Measurements from ENCODE around the gene NHS. TPM values are rescaled to one million over a fixed set of nuclear protein-coding genes. Genes with fewer than 3 reads are reported as not detected.

Gene NHS
- total and polyA plus RNA-seq, 2 of the 13 experiments (the other 11 are each of a cell fraction or from before 2014, with no cell fraction given) = 0.02 TPM; not detected in 1

DNA sequence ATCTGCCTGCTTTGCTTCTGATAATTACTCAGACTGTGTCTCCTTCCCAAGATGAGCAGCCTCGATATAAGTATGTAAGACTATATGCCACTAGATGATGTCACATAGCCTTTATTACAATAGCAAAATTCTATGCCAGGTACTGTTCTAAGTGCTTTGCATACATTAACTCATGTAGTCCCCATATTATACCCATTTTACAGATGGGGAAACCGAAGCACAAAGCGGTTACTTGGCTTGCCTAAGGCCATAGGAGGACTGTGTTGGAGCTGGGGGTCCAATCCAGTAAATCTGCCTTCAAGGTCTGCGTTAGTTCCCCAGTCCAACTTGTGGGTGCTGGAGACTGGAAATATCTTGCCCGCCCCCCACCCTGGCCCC is 361.5 kb downstream of the NHS start:
- BruUV-seq (replicated peaks) = no TSS peak
- Histone ChIP-seq H3K4me2 (ENCODE audit: low read depth, low read length) (peak overlapping the region; percentile 70), H3K79me2 (ENCODE audit: insufficient read depth, low read length) (peaks cover 41% of the 10 kb centered on the region), H2AFZ (ENCODE audit: low read length) (no peak overlapping the region), H3K4me1 (ENCODE audit: insufficient read depth, low read length) (peaks cover 48% of the 10 kb centered on the region), H4K20me1 (ENCODE audit: insufficient read depth, low read length) (peaks cover 4% of the 10 kb centered on the region; the same call in 1 of the 2 replicates), H3K36me3 (replicated peaks in 1 of 2; ENCODE audit: control insufficient read depth in 1 of 2, insufficient read depth in 2 of 2, low read length in 2 of 2) (no peaks in the 10 kb centered on the region), H3K4me3 (replicated peaks in 1 of 3; ENCODE audit: insufficient read depth in 1 of 3, low read depth in 2 of 3, low read length in 3 of 3) (peak overlapping the region; percentile 60 to 66 (median 66)), H3K27ac (ENCODE audit: extremely low read length, insufficient read depth, low read length) (peak overlapping the region; percentile 84), H3K27me3 (ENCODE audit: control insufficient read depth in 1 of 2, insufficient read depth in 2 of 2, low read length in 2 of 2) (no peaks in the 10 kb centered on the region), H3K9ac (ENCODE audit: insufficient read depth, low read depth, low read length) (peak overlapping the region; percentile 67), H3K9me3 (ENCODE audit: low read length) (no peaks in the 10 kb centered on the region)
- CTCF ChIA-PET (ENCODE audit: low intra/inter-chr PET ratio, low total read pairs) = no interaction called here
- ATAC-seq (no peak), FAIRE-seq (peak; percentile 28), DNase-seq (ENCODE audit: low spot score) (no peak)
- in situ Hi-C loops (cut with HindIII; ENCODE audit: extremely low pct_ligation_motif_present, low pct_unique_long_range_greater_than_20kb) (no loop called here), intact Hi-C loops (cut with micrococcal nuclease; ENCODE audit: unreplicated experiment) (loop anchor here (1.0 kb wide), 2 partner anchors 25 to 30 kb away; no protein-coding TSS in a partner anchor)
- POLR2A ChIA-PET = interaction anchor here (0.7 to 2.0 kb wide), 3 partner anchors 9 to 531 kb away, joined by 3 to 14 read pairs (median 12); no protein-coding TSS in a partner anchor
- 0% methylated on average over 3 of the region's 5 CpGs for WGBS (ENCODE audit: low lambda C conversion rate)
- TF ChIP-seq ZNF629 (CRISPR knock-in tag; conservative IDR thresholded peaks at IDR 0.05) = peak; percentile 99
- peak; percentile 7; the same call in 1 of the 2 replicates for TF ChIP-seq YEATS4 (CRISPR knock-in tag; IDR thresholded peaks at IDR 0.05; ENCODE audit: borderline replicate concordance)
- TF ChIP-seq ZBTB10 (CRISPR knock-in tag; IDR thresholded peaks at IDR 0.05; ENCODE audit: borderline replicate concordance) = no peak
- 0 out of 2 replicates have a peak, but pooled peaks have one; percentile 20 for TF ChIP-seq ZNF24 (IDR thresholded peaks at IDR 0.05)
- TF ChIP-seq KDM1A (CRISPR knock-in tag; IDR thresholded peaks at IDR 0.05) = peak; percentile 97
- TF ChIP-seq, protein P1, sequence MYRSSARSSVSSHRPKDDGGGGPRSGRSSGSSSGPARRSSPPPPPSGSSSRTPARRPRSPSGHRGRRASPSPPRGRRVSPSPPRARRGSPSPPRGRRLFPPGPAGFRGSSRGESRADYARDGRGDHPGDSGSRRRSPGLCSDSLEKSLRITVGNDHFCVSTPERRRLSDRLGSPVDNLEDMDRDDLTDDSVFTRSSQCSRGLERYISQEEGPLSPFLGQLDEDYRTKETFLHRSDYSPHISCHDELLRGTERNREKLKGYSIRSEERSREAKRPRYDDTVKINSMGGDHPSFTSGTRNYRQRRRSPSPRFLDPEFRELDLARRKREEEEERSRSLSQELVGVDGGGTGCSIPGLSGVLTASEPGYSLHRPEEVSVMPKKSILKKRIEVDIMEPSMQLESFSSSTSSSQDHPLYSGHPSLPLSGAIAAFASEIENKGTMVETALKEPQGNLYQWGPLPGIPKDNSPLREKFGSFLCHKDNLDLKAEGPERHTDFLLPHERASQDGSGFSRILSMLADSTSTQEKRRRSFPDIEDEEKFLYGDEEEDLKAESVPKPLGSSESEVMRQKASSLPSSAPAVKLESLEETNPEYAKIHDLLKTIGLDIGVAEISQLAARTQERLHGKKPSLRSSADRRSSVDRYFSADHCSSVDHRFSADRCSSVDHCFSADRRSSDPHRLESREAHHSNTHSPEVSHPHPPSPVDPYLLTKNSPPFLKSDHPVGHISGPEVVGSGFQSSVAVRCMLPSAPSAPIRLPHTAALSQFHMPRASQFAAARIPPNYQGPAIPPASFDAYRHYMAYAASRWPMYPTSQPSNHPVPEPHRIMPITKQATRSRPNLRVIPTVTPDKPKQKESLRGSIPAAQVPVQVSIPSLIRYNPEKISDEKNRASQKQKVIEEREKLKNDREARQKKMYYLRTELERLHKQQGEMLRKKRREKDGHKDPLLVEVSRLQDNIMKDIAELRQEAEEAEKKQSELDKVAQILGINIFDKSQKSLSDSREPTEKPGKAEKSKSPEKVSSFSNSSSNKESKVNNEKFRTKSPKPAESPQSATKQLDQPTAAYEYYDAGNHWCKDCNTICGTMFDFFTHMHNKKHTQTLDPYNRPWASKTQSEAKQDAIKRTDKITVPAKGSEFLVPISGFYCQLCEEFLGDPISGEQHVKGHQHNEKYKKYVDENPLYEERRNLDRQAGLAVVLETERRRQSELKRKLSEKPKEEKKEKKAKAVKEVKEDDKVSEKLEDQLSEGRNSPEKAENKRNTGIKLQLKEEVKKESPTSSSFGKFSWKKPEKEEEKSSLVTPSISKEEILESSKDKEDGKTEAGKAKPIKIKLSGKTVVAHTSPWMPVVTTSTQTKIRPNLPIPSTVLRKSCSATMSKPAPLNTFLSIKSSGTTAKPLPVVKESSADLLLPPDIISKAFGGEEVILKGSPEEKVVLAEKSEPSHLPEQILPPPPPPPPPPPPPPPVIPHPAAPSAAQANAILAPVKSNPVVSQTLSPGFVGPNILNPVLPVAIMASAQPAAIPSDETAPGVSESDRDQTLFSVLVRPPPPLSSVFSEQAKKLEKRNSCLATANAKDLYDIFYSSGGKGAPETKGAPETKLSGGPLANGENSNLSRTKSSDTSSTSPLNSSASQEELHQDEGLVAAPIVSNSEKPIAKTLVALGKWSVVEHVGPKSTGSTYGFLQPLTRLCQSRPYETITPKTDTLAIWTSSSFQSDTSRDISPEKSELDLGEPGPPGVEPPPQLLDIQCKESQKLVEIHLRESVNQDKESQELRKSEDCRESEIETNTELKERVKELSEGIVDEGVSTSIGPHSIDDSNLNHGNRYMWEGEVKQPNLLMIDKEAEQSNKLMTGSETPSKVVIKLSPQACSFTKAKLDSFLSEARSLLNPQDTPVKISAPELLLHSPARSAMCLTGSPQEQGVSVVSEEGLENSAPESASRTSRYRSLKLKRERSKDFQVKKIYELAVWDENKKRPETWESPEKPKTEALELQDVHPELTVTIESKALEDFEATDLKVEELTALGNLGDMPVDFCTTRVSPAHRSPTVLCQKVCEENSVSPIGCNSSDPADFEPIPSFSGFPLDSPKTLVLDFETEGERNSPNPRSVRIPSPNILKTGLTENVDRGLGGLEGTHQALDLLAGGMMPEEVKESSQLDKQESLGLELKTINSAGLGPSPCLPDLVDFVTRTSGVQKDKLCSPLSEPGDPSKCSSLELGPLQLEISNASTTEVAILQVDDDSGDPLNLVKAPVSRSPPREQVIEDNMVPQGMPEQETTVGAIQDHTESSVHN (CRISPR knock-in tag; IDR thresholded peaks at IDR 0.05) = no peak
- no peak for TF ChIP-seq SOX13 (IDR thresholded peaks at IDR 0.05)
- TF ChIP-seq SOX13 (CRISPR knock-in tag; conservative IDR thresholded peaks at IDR 0.05 in 1 of 2, IDR thresholded peaks at IDR 0.05 in 1 of 2) = no peak
- TF ChIP-seq ASH2L (IDR thresholded peaks at IDR 0.05; ENCODE audit: insufficient read length, low read depth, low read length) = peak; percentile 30
- TF ChIP-seq CHD4 (IDR thresholded peaks at IDR 0.05; ENCODE audit: borderline replicate concordance, low read length) = peak; percentile 99
- 0 out of 2 replicates have a peak, but pooled peaks have one; percentile 31 for TF ChIP-seq MAX (IDR thresholded peaks at IDR 0.05)
- peak; percentile 94 for TF ChIP-seq RCOR2 (CRISPR knock-in tag; IDR thresholded peaks at IDR 0.05)
